ENCODE measurements around the gene GABARAP.
A peak's percentile ranks its signal among the peaks of the same experiment; 100 is the strongest.

GABARAP gene

GRCh38 chr17:7204828-7205461 lies 37.3 kb downstream of the GABARAP start:
- peak; percentile 88 to 90 for ATAC-seq

DNA sequence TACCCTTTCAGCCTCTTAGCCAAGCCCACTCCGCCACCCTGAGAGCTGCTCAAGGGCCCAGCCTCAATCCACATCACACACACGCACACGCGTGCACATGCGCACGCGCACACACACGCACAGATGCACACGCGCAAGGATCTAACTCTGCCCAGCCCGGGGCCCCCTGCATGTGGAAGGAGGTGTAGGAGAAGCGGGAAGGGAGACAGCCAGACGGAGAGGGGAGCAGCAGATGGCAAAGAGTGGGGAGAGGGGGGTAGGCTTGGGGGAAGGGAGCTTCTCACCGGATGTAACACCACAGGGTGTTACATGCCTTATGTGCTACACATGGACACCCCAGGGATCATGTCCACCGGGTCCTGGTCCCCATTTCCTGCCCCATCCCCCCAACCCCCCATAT lies 37.9 kb downstream of the GABARAP start:
- no peak for ATAC-seq

DNA sequence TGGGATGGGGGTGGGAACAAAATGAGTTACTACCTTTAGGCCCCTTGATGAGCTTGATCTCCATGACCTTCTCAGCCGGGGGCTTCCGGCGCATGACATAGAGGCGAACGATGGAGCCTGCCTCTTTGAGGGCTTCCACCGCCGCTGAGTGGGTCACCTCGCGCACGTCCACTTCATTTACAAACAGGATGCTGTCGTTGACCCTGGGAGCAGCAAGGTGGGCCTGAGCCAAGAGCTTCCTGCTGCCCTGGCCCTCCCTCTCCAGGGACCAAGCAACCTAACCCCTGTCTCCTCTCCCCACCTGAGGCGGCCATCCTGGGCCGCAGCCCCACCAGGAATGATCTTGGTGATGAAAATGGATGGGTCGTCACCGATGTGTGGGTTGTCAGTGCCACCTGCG lies 38.9 kb downstream of the GABARAP start:
- ATAC-seq, result no peak

- no peak for ATAC-seq
Measured at GRCh38 chr17:7196651-7197401, 45.4 kb downstream of the GABARAP start.

- no peak for ATAC-seq
Measured at GRCh38 chr17:7195971-7196370, 46.3 kb downstream of the GABARAP start.

DNA sequence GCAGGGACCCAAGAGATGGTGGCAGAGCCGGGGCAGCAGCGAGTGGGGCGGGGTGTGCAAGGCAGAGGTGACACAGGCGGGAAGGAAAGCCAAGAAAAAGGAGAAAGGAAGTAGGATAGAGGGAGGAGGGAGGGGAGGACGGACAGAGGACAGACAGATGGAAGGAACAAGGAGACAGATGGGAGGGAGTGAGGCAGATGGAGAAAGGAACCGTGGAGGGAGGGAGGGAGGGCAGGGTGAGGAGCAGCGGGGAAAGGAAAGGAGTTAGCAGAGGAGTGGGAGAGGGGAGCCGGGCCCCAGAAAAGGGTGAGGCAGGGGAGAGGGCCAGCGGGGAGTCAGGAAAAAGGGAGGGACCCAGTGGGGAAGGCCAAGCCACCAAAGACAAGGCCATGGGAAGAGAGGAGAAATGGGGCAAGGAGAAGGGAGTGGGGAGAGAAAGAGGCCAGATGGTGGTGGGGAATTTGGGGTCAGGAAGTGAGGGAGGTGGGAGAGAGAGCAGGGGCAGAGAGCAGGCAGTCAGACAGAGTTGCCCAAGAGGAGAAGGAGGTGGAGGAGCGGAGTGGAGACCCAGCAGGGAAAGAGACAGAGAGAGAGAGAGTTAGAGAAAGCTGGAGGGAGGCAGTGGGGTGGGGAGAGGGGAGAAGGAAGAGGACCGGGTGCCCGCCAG lies 49.8 kb downstream of the GABARAP start:
- ATAC-seq, result no peak

DNA sequence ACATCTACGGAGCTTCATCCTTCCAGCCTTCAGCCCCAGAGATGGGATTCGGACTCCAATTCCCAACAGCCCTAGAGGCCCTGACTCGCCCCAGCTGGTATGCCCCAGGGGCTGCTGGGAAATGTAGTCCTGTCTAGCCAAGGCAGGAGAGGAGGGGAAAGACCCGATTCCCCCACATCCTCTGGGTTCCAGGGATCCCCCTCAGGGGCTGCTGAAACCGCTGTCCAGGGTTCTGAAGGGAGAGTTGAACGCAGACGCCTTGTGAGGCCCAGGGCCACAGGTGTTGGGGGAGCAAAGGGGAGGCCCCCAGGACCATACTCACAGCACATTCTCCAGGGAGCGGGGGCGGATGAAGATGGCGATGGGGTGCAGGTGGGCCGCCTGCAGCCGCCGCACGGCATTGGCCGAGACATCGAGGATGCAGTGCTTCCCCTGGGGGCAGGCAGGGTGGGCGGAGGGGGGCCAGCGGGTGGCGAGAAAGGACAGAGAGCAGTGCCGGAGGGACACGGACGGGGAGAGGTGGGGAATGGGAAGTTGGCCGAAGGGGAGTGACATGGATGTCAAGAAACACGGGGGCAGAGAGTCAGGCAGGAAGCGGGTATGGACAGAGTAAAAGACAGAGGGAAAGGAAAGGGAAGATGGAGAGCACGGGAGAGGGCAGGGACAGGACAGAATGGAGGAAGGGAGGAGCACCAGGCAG lies 50.5 kb downstream of the GABARAP start:
- no peak for ATAC-seq

DNA sequence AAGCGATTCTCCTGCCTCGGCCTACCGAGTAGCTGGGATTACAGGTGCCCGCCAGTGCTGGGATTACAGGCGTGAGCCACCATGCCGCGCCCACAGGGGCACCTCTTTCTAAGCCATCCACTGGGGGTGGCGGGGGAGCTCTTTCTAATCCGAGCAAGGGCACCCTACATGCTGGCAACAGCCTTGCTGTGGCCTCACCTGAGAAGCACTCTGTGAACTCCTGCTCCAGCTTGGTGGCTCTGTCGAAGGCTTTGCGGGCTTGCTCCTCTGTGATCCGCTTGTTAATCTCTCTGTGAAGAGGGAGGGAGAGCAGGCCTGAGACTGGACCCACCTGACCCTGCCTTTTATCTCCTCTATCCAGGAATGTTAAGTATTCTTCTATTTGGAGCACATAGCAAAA lies 51.2 kb downstream of the GABARAP start:
- ATAC-seq, result no peak

- ATAC-seq, result no peak
Measured at GRCh38 chr17:7190276-7190917, 51.9 kb downstream of the GABARAP start.

All from activated CD4-positive, CD25-positive, alpha-beta regulatory T cell treated with anti-CD3 and anti-CD28 coated beads, Interleukin-2, amount 50 U/mL, for 24 hours (primary cell).